ENCODE measurements around the gene PPM1B.

PPM1B gene

DNA sequence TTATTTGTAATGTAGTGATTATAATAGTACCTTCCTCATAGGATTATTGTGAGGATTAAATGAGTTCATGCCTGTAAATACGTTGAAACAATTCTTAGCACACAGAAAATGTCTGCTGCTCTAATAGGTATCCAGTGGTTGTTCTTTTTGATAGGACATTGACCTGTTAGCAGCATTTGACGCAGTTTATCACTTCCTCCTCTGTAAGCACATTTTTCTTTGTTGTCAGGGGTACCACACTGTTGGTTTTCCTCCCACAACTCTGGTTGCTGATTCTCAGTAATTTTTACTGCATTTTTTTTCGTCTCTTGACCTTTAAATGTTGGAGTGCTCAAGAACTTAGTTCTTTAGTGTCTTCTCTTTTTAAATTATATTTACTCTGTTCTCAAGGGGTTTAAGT is 15.4 kb downstream of the PPM1B start:
- H3K4me1 ChIP-seq (ENCODE audit: insufficient read depth, low read length) = peaks cover 4% of the 10 kb centered on the region
- no peaks in the 10 kb centered on the region for H3K9me3 ChIP-seq (ENCODE audit: low read length)
- no peaks in the 10 kb centered on the region for H3K27me3 ChIP-seq (ENCODE audit: control insufficient read depth in 1 of 2, insufficient read depth in 2 of 2, low read length in 2 of 2)
- H3K9ac ChIP-seq (ENCODE audit: low read length) = no peak overlapping the region
- no peak overlapping the region for H3K4me3 ChIP-seq (ENCODE audit: low read depth in 1 of 2, low read length in 2 of 2)
- no peak overlapping the region for H3K27ac ChIP-seq (ENCODE audit: low read depth, low read length)
- no peaks in the 10 kb centered on the region for H3K36me3 ChIP-seq (ENCODE audit: insufficient read depth, low read length)

DNA sequence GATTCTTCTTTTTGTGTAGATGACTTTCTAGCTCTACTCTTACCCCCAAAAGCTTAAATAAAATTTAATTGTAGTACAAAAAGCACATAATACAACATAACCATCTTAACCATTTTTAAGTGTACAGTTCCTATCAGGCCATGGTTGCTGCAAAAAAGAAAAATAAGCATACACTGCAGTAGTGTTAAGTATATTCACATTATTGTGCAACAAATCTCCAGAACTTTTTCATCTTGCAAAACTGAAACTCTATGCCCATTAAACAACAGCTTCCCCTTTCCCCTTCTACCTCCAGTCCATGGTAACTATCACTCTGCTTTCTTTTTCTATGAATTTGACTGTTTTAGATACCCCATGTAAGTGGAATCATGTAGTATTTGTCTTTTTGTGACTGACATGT is 18.1 kb downstream of the PPM1B start:
- Histone ChIP-seq H3K36me3 (ENCODE audit: insufficient read depth, low read length) (no peaks in the 10 kb centered on the region), H3K9me3 (ENCODE audit: low read length) (no peaks in the 10 kb centered on the region), H3K4me1 (ENCODE audit: insufficient read depth, low read length) (peaks cover 4% of the 10 kb centered on the region), H3K9ac (ENCODE audit: low read length) (no peak overlapping the region), H3K27ac (ENCODE audit: low read depth, low read length) (no peak overlapping the region), H3K27me3 (ENCODE audit: control insufficient read depth in 1 of 2, insufficient read depth in 2 of 2, low read length in 2 of 2) (no peaks in the 10 kb centered on the region), H3K4me3 (ENCODE audit: low read depth in 1 of 2, low read length in 2 of 2) (no peak overlapping the region)

DNA sequence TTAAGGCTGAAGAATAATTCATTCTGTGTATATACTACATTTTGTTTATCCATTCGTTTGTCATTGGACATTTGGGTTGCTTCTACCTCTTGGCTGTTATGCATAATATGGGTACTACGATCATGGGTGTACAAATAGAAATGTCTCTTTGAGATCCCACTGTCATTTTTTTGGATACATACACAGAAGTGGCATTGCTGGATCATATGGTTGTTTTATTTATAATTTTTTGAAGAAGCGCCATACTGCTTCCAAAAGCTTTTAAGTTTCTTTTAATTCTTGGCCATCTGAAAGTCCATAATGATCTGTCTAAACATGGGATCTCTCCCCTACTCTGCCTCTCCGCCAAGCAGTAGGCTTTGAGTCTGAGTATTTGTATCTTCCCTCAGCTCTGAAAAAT is 18.6 kb downstream of the PPM1B start:
- Histone ChIP-seq H3K4me3 (ENCODE audit: low read depth in 1 of 2, low read length in 2 of 2) (no peak overlapping the region), H3K36me3 (ENCODE audit: insufficient read depth, low read length) (no peaks in the 10 kb centered on the region), H3K9me3 (ENCODE audit: low read length) (no peaks in the 10 kb centered on the region), H3K27me3 (ENCODE audit: control insufficient read depth in 1 of 2, insufficient read depth in 2 of 2, low read length in 2 of 2) (no peaks in the 10 kb centered on the region), H3K4me1 (ENCODE audit: insufficient read depth, low read length) (peaks cover 4% of the 10 kb centered on the region), H3K9ac (ENCODE audit: low read length) (no peak overlapping the region), H3K27ac (ENCODE audit: low read depth, low read length) (no peak overlapping the region)

DNA sequence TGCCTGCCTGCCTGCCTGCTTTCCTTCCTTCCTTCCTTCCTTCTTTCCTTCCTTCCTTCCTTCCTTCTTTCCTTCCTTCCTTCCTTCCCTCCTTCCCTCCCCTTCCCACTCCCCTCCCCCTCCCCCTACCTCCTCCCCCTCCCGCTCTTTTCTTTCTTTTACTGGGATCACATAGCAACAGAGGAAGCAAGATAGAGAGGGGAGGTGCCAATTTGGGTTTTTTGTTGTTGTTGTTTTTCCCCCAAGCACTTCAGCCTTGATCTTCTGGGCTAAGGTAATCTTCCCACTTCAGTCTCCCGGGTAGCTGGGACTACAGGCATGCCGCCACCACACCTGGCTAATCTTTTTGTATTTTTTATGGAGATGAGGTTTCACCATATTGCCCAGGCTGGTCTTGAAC is 20.0 kb downstream of the PPM1B start:
- no peaks in the 10 kb centered on the region for H3K36me3 ChIP-seq (ENCODE audit: insufficient read depth, low read length)
- no peak overlapping the region for H3K4me3 ChIP-seq (ENCODE audit: low read depth in 1 of 2, low read length in 2 of 2)
- peaks cover 10% of the 10 kb centered on the region for H3K4me1 ChIP-seq (ENCODE audit: insufficient read depth, low read length)
- H3K9me3 ChIP-seq (ENCODE audit: low read length) = no peaks in the 10 kb centered on the region
- H3K9ac ChIP-seq (ENCODE audit: low read length) = no peak overlapping the region
- H3K27ac ChIP-seq (ENCODE audit: low read depth, low read length) = no peak overlapping the region
- no peaks in the 10 kb centered on the region for H3K27me3 ChIP-seq (ENCODE audit: control insufficient read depth in 1 of 2, insufficient read depth in 2 of 2, low read length in 2 of 2)

DNA sequence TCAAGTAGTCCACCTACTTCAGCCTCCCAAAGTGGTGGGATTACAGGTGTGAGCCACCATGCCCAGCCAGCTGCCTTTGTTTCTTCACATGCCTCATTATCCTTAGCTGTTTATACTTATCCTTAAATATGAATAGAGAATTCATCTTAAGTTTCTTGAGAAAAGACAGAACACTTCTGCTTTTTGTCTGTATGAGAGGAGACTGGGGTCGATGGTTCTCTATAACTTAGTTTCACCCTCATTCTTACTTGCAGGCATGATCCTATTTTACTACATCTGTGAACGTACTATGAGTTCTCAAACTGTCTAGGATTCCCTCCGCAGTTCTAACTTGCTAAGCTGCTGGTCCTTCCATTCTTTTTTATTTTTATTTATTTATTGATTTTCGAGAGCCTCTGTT is 20.4 kb downstream of the PPM1B start:
- H3K36me3 ChIP-seq (ENCODE audit: insufficient read depth, low read length) = no peaks in the 10 kb centered on the region
- no peak overlapping the region for H3K9ac ChIP-seq (ENCODE audit: low read length)
- H3K27ac ChIP-seq (ENCODE audit: low read depth, low read length) = no peak overlapping the region
- H3K4me1 ChIP-seq (ENCODE audit: insufficient read depth, low read length) = peaks cover 10% of the 10 kb centered on the region
- H3K9me3 ChIP-seq (ENCODE audit: low read length) = no peaks in the 10 kb centered on the region
- H3K27me3 ChIP-seq (ENCODE audit: control insufficient read depth in 1 of 2, insufficient read depth in 2 of 2, low read length in 2 of 2) = no peaks in the 10 kb centered on the region
- H3K4me3 ChIP-seq (ENCODE audit: low read depth in 1 of 2, low read length in 2 of 2) = no peak overlapping the region

DNA sequence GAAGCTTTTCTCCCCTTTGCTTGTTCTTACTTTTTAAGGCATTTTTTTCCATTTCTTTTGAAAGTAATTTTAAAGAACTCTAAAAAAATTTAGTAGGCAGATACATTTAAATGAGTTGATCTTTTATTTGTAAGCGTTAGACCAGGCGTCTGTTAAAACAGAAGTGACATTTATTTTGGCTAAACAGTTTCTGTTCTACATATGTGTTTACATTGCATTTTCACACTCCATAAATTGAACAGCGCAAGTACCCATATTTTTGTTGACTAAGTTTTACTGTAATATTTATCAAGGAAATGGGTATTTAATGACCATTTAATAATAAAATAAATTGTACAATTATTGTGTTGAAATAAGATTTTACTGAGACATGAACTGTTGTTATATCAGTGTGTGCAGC is 21.9 kb downstream of the PPM1B start:
- Histone ChIP-seq H3K36me3 (ENCODE audit: insufficient read depth, low read length) (no peaks in the 10 kb centered on the region), H3K9ac (ENCODE audit: low read length) (no peak overlapping the region), H3K4me1 (ENCODE audit: insufficient read depth, low read length) (peaks cover 10% of the 10 kb centered on the region), H3K27ac (ENCODE audit: low read depth, low read length) (no peak overlapping the region), H3K9me3 (ENCODE audit: low read length) (no peaks in the 10 kb centered on the region), H3K27me3 (ENCODE audit: control insufficient read depth in 1 of 2, insufficient read depth in 2 of 2, low read length in 2 of 2) (no peaks in the 10 kb centered on the region), H3K4me3 (ENCODE audit: low read depth in 1 of 2, low read length in 2 of 2) (no peak overlapping the region)

DNA sequence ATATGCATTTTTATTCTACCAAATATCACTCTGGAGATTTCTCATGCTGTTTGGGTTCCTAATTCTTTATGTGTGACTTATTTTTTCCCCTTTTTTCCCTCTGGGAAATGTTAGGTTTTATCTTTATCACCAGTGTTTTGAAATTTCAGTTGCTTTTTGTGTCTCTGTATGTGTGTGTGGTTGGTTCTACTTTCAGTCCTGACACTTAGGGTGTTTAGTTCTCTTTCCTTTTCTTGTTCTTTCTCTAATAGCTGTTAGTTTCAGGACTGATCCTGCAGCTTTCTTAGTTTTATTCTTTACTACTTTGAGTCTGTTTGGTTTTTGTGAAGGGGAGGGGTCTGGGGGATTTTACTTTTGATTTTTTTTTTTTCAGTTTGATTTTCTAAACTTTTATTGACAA is 23.1 kb downstream of the PPM1B start:
- Histone ChIP-seq H3K4me1 (ENCODE audit: insufficient read depth, low read length) (peaks cover 10% of the 10 kb centered on the region), H3K36me3 (ENCODE audit: insufficient read depth, low read length) (no peaks in the 10 kb centered on the region), H3K27ac (ENCODE audit: low read depth, low read length) (no peak overlapping the region), H3K4me3 (ENCODE audit: low read depth in 1 of 2, low read length in 2 of 2) (no peak overlapping the region), H3K9me3 (ENCODE audit: low read length) (no peaks in the 10 kb centered on the region), H3K9ac (ENCODE audit: low read length) (no peak overlapping the region), H3K27me3 (ENCODE audit: control insufficient read depth in 1 of 2, insufficient read depth in 2 of 2, low read length in 2 of 2) (no peaks in the 10 kb centered on the region)

DNA sequence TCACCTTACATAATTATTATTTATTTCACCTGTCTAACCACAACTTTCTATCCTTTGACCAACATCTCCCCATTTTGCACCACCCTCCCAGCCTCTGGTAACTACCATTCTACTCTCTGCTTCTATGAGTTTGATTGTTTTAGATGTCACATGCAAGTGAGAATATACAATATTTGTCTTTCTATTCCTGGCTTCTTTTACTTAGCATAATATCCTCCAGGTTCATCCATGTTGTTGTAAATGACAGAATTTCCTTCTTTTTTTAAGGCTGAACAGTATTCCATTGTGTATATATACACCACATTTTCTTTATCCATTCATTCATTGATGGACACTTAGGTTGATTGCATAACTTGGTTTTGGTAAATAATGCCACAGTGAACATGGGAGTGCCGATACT is 24.0 kb downstream of the PPM1B start:
- H3K9ac ChIP-seq (ENCODE audit: low read length) = no peak overlapping the region
- no peaks in the 10 kb centered on the region for H3K36me3 ChIP-seq (ENCODE audit: insufficient read depth, low read length)
- H3K4me1 ChIP-seq (ENCODE audit: insufficient read depth, low read length) = peaks cover 6% of the 10 kb centered on the region
- H3K9me3 ChIP-seq (ENCODE audit: low read length) = no peaks in the 10 kb centered on the region
- H3K27ac ChIP-seq (ENCODE audit: low read depth, low read length) = no peak overlapping the region
- H3K4me3 ChIP-seq (ENCODE audit: low read depth in 1 of 2, low read length in 2 of 2) = no peak overlapping the region
- no peaks in the 10 kb centered on the region for H3K27me3 ChIP-seq (ENCODE audit: control insufficient read depth in 1 of 2, insufficient read depth in 2 of 2, low read length in 2 of 2)

DNA sequence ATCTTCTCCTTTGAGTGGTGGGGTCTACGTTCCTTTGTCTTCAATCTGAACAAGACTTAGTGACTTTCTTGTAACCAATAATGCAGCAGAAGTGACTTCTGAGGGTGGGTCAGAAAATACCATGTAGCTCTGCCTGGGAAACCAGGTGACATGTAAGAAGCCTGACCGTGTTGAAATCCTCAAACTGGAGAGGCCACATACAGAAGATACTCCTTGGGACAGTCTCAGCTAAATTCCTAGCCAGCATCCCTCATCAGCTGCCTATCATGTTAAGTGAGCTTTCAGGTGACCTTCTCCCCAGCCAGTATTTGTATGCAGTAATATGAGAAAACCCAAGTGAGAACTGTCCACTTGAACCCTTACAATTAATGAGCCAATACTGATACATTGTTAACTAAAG is 27.0 kb downstream of the PPM1B start:
- Histone ChIP-seq H3K4me1 (ENCODE audit: insufficient read depth, low read length) (peaks cover 6% of the 10 kb centered on the region), H3K27me3 (ENCODE audit: control insufficient read depth in 1 of 2, insufficient read depth in 2 of 2, low read length in 2 of 2) (no peaks in the 10 kb centered on the region), H3K36me3 (ENCODE audit: insufficient read depth, low read length) (no peaks in the 10 kb centered on the region), H3K27ac (ENCODE audit: low read depth, low read length) (no peak overlapping the region), H3K9me3 (ENCODE audit: low read length) (no peaks in the 10 kb centered on the region), H3K9ac (ENCODE audit: low read length) (no peak overlapping the region), H3K4me3 (ENCODE audit: low read depth in 1 of 2, low read length in 2 of 2) (no peak overlapping the region)

DNA sequence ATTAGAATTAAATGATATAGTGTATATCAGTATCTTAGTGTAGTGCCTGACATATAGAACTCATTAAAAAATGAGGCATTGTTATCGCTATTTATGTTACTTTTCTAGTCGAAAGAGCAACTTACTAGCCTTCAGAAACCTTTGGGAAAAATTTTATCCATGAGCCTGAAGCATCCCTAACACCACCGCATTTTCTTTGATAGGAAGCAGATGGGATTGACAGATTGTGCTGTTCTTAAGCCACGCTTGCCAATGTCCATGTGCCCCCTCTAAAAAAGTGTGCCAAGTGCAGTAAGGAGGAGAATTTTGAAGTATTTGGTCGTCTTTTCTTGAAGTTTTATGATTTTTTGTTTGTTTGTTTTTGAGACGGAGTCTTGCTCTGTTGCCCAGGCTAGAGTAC is 29.1 kb downstream of the PPM1B start:
- no peaks in the 10 kb centered on the region for H3K27me3 ChIP-seq (ENCODE audit: control insufficient read depth in 1 of 2, insufficient read depth in 2 of 2, low read length in 2 of 2)
- H3K36me3 ChIP-seq (ENCODE audit: insufficient read depth, low read length) = peaks cover 4% of the 10 kb centered on the region
- H3K4me1 ChIP-seq (ENCODE audit: insufficient read depth, low read length) = peaks cover 10% of the 10 kb centered on the region
- H3K9me3 ChIP-seq (ENCODE audit: low read length) = no peaks in the 10 kb centered on the region
- no peak overlapping the region for H3K27ac ChIP-seq (ENCODE audit: low read depth, low read length)
- H3K4me3 ChIP-seq (ENCODE audit: low read depth in 1 of 2, low read length in 2 of 2) = no peak overlapping the region
- no peak overlapping the region for H3K9ac ChIP-seq (ENCODE audit: low read length)

DNA sequence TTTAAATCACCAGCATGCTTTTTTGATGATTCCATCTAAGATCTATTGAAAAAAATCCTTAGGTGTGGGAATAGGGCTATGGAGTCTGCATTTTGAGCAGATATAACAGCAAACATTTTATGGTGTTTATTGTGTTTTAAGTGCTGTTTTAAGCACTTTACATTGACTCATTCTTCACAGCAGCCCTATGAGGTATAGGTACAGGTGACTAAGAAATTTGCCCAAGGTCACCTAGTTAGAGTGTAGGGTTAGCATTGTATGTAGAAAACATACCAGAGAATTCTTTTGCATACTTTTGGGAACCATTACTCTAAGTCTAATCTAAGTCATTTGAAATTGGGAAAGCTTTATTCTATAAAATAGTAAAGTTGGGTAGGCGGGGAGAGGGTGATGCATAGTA is 31.3 kb downstream of the PPM1B start:
- Histone ChIP-seq H3K9me3 (ENCODE audit: low read length) (no peaks in the 10 kb centered on the region), H3K27ac (ENCODE audit: low read depth, low read length) (no peak overlapping the region), H3K4me3 (ENCODE audit: low read depth in 1 of 2, low read length in 2 of 2) (no peak overlapping the region), H3K27me3 (ENCODE audit: control insufficient read depth in 1 of 2, insufficient read depth in 2 of 2, low read length in 2 of 2) (no peaks in the 10 kb centered on the region), H3K36me3 (ENCODE audit: insufficient read depth, low read length) (peaks cover 4% of the 10 kb centered on the region), H3K9ac (ENCODE audit: low read length) (no peak overlapping the region), H3K4me1 (ENCODE audit: insufficient read depth, low read length) (peaks cover 9% of the 10 kb centered on the region)

DNA sequence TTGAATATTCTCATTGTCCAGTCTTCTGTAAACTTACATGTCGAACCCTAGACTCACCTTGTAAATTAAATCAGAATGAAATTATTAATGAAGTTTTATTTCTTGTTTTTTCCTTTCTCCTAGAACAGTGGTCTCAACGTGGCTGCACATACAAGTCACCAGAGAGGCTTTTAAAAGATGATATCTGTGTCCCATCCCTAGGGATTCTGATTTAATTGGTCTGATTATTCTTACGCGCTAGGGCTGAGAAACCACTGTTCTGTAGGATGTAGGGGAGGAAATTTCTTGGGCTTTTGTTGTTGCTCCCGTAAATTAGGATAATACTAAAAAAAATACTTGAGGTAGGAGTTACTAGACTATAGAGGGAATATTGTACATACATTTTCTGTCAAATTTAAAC is 32.1 kb downstream of the PPM1B start:
- Histone ChIP-seq H3K27ac (ENCODE audit: low read depth, low read length) (no peak overlapping the region), H3K9me3 (ENCODE audit: low read length) (no peaks in the 10 kb centered on the region), H3K36me3 (ENCODE audit: insufficient read depth, low read length) (peaks cover 4% of the 10 kb centered on the region), H3K4me1 (ENCODE audit: insufficient read depth, low read length) (peaks cover 9% of the 10 kb centered on the region), H3K27me3 (ENCODE audit: control insufficient read depth in 1 of 2, insufficient read depth in 2 of 2, low read length in 2 of 2) (no peaks in the 10 kb centered on the region), H3K4me3 (ENCODE audit: low read depth in 1 of 2, low read length in 2 of 2) (no peak overlapping the region), H3K9ac (ENCODE audit: low read length) (no peak overlapping the region)

Data from muscle layer of colon (tissue), 2 donors.